OCI-LY3 (cell line): ENCODE results near the gene RUFY3.

ENCODE experiments used
- CTCF ChIP-seq: fragments of 200-600, 300-600 bp; sonication (generic); IDR thresholded peaks from 2 replicates; pipeline ENCODE4 v1.5.1; 2014; ENCODE audit warnings: antibody characterized with exemption, low read length, low read depth
- EZH2phosphoT487 ChIP-seq: fragments of 200-600 bp; shearing (Covaris generic); IDR thresholded peaks from 2 replicates; pipeline ENCODE4 v1.6.1; 2018; ENCODE audit warnings: antibody characterized with exemption, mixed run types, low read depth

DNA sequence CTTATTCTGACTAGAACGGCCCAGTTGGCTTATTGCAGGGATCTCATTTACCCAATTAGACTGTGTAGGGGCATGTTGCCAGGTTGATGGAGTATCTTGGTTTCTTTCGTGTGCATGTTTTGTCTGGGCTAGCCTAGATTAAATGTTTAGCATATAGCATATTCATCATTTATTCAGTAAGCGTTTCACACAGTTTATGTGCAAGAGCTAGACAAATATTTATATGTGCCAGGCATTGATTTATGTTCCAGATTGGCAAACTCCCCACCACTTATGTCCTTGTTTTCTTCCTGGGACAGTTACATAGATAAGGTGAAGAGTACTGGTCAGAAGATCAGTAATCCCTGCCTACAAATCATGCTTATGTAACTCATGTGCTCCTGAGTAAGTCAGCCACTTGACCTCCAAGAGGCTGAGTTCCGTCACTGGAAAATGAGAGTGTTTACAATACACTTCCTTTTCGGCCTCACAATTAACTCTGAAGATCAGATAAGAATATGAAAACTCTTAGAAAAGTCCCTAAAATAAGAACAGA lies 57.2 kb downstream of the RUFY3 start:
- no peak for TF ChIP-seq CTCF
- no peak for TF ChIP-seq EZH2phosphoT487
